GM12864 (cell line): ENCODE measurements around the gene KIF27.
"Not testable (repeated sequence)": the region's sequence is repeated elsewhere in the genome, so short reads cannot be mapped to it uniquely, and the experiment has no call there.

Experiments used
- DNase-seq: peaks from one replicate; pipeline ENCODE4 v3.0.0-alpha.2; 2011; ENCODE audit warnings: low read depth
- H3K4me3 ChIP-seq: 2 replicates; pipeline ENCODE4 v1.5.1; 2011; ENCODE audit warnings: mild to moderate bottlenecking, low read depth, low read length, control low read depth
- TF ChIP-seq, protein P1 (sequence below): IDR thresholded peaks from 2 replicates; pipeline ENCODE4 v1.5.1; 2011; ENCODE audit warnings: low read depth, mild to moderate bottlenecking, moderate library complexity, low read length, control low read depth, inconsistent platforms; ENCODE audit errors: missing control alignments

The KIF27 gene

DNA sequence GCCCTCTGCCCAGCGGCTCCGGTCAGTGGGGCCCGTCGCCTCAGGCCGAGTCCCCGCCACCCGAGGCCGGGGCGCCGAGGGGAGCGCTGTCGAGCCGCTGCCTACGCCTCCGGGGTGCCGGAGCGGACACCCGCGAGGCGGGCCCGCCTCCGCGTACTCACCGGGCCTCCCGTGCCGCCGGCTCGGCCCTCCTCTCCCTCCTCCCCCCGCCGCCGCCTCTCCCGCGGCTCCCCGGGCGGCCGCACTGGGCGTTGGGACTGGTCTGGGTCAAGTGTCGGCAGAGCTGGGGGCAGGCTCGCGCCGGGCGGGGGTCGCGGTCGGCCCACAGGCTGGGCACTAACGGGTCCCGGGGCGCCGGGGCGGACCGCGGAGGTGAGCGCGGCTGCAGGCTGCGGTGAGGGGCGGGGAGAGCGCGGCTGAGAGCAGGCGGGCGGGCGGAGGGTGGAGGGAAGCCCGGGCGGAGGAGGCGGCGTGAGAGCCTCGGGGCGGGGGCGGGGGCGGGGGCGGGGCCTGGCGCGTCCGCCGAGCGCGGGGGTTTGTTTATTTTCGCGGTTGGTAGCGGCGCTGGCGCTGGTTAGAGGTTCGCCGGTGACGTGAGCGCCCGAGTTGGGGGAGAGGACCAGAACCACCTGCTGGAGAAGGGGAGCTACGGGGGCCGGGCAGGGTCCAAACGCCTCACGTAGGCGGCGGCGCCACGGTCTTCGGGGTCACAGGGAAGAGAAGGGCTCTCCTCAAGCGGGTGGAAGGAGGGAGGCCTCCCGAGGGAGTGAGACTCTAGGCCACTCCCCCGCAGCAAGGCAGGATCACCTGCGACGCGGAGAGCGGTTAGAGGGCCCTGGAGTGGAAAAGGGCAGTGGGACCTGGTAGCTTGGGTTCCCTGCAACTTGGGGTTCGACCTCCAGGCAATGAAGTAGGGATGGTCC is 103.6 kb downstream of the KIF27 start, which contains the start of gene GKAP1:
TSS of gene GKAP1 (minus strand) at position 414 of the 923 bp plus-strand sequence. CDS start 11,252 bp downstream, outside the sequence.
- DNase-seq, result peak; percentile 27
- TF ChIP-seq, protein P1, sequence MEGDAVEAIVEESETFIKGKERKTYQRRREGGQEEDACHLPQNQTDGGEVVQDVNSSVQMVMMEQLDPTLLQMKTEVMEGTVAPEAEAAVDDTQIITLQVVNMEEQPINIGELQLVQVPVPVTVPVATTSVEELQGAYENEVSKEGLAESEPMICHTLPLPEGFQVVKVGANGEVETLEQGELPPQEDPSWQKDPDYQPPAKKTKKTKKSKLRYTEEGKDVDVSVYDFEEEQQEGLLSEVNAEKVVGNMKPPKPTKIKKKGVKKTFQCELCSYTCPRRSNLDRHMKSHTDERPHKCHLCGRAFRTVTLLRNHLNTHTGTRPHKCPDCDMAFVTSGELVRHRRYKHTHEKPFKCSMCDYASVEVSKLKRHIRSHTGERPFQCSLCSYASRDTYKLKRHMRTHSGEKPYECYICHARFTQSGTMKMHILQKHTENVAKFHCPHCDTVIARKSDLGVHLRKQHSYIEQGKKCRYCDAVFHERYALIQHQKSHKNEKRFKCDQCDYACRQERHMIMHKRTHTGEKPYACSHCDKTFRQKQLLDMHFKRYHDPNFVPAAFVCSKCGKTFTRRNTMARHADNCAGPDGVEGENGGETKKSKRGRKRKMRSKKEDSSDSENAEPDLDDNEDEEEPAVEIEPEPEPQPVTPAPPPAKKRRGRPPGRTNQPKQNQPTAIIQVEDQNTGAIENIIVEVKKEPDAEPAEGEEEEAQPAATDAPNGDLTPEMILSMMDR, result peak; percentile 24
- peak within 1 kb of the TSS; percentile 73 for H3K4me3 ChIP-seq

DNA sequence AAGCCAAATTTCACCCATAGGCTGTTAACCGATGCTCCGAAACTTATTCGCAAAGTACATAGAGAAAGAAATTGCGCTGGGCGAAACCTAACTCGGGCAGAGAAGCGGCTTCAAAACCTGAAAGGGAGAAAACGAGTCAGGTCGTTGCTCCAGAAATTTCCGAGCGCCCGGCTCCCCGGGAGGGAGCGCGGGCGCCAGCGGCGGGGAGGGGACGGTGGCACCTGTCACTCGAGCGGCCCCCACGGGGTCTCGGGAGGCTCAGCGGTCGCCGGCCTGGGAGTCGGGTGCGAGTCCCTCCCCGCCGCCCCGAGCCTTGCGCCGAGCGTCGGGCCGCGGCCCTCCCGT is 104.2 kb downstream of the KIF27 start:
- not testable (repeated sequence) for DNase-seq

DNA sequence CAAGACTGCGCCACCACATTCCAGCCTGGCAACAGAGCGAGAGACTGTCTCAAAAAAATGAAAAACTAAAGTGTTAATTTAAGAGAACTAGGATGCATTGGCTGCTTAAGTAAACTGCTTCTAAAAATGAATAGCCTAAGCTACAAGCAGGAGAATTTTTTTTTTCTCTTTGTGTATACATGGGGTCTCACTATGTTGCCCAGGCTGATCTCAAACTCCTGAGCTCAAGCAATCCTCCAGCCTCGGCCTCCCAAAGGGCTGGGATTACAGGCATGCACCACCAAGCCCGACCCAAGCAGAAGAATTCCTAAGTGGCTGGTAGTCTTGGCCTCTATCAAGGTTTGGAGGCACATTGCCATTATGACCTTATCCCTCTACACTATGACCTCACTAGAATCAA is 106.1 kb downstream of the KIF27 start:
- not testable (repeated sequence) for H3K4me3 ChIP-seq, DNase-seq

More for the DNA sequence above, 104.2 kb downstream of the KIF27 start:
- H3K4me3 ChIP-seq, result peak overlapping the region; percentile 73

DNA sequence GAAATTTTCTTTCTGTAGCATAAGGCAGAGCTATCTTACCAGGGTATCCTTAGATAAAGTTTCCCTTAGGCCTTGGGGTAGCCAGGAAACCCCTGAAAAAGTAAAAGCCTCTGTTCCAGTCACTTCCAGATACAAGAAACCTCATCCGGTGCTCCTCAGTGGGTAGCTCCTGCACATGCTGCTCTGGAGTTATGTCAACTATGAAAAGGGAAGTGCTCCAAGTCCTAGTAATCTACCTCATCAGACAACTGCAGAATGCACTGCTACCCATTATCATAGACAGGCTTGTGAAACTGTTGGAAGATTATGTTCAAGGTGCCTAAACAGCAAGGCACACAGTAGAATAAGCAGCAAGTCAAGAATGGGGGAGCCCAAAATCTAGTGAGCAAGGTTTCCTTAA is 112.0 kb downstream of the KIF27 start:
- not testable (repeated sequence) for DNase-seq, H3K4me3 ChIP-seq

DNA sequence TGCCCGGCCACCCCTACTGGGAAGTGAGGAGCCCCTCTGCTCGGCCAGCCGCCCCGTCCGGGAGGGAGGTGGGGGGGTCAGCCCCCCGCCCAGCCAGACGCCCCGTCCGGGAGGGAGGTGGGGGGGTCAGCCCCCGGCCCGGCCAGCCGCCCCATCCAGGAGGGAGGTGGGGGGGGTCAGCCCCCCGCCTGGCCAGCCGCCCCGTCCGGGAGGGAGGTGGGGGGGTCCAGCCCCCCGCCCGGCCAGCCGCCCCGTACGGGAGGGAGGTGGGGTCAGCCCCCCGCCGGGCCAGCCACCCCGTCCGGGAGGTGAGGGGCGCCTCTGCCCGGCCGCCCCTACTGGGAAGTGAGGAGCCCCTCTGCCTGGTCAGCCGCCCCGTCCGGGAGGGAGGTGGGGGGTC is 116.8 kb downstream of the KIF27 start:
- H3K4me3 ChIP-seq, result not testable (repeated sequence)

DNA sequence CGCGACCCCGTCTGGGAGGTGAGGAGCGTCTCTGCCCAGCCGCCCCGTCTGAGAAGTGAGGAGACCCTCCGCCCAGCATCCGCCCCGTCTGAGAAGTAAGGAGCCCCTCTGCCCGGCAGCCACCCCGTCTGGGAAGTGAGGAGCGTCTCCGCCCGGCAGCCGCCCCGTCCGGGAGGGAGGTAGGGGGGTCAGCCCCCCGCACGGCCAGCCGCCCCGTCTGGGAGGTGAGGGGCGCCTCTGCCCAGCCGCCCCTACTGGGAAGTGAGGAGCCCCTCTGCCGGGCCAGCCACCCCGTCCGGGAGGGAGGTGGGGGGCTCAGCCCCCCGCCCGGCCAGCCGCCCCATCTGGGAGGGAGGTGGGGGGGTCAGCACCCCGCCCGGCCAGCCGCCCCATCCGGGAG is 117.3 kb downstream of the KIF27 start:
- DNase-seq, H3K4me3 ChIP-seq: not testable (repeated sequence)

More for the DNA sequence above, 116.8 kb downstream of the KIF27 start:
- not testable (repeated sequence) for DNase-seq

DNA sequence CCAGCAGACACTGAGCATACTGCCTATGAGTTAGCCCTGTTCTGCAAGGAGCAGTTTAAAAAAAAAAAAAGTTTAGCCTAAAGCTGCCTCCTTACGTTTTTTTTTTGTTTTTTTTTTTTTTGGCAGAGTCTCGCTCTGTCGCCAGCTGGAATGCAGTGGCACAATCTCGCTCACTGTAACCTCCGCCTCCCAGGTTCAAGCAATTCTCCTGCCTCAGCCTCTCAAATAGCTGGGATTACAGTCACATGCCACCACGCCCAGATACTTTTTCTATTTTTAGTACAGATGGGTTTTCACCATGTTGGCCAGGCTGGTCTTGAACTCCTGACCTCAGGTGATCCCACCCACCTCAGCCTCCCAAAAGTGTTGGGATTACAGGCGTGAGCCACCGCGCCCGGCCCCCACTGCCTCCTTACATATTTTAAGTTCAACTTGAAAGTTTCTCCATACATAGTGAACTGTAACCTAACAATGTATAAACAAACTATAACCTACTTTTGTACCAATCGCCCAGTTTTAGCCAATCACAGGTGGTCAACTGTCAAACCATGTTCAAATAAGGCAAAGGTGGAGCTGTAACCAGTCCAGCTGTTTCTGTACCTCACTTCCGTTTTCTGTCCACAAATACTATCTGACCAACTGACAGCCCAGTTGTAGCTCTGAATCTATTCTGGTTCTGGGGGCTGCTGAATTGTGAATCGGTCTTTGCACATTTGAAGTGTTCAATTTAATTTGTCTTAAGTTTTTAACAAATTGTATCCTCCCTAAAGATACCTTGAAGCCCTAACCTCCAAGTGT is 120.8 kb downstream of the KIF27 start:
- no peak for DNase-seq
- no peak overlapping the region for H3K4me3 ChIP-seq
- TF ChIP-seq, protein P1, result no peak

DNA sequence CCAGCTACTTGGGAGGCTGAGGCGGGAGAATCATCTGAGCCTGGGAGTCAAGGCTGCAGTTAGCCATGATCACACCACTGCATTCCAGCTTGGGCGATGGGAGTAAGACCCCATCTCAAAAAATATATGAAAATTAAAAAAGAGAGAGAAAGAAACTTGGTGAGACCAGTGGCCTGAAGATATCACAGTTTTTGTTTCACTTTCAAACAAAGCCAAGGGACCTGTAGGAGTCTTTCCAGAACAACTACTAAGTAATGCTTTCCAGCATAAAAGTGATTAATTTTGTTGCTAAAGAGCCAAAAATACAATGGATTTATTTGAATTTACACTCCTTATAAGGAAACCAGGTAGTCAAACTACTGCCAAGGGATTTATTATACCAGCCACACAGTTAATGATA is 127.2 kb downstream of the KIF27 start:
- no peak overlapping the region for H3K4me3 ChIP-seq
- TF ChIP-seq, protein P1, result no peak
- DNase-seq, result no peak

DNA sequence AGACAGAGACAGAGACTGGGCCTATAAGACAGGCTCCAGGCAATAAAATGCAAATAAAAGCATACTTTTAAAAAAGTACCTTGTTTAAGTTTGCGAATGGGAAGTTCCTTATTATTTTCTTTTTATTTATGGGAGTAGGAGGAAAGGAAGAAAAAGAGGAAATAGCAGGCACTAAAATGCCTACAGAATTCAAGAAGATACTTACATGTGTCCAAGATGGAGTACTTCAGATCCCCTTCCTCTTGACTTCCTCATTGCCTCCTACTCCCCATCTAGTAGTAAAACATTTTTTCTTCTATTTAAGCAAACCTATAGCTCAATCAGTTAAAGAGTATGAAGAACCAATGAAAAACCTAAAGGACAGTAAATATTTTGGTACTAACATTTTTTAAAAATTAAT is 128.5 kb downstream of the KIF27 start:
- H3K4me3 ChIP-seq, result no peak overlapping the region
- TF ChIP-seq, protein P1, result no peak
- no peak for DNase-seq
